Breast epithelium (tissue), 3 donors: ENCODE results near the gene CIB4.

ENCODE experiments used
- CTCF ChIP-seq, 3 donors: fragments of 450-650 bp; IDR thresholded peaks; one replicate each; pipeline ENCODE4 v1.5.1; 2016 to 2017; ENCODE audit warnings: antibody characterized with exemption in 3 of 3, mild to moderate bottlenecking in 3 of 3, moderate library complexity in 3 of 3
- POLR2A ChIP-seq: fragments of 450-650 bp; IDR thresholded peaks from one replicate; pipeline ENCODE4 v1.6.1; 2016; ENCODE audit warnings: antibody characterized with exemption, mild to moderate bottlenecking, moderate library complexity

DNA sequence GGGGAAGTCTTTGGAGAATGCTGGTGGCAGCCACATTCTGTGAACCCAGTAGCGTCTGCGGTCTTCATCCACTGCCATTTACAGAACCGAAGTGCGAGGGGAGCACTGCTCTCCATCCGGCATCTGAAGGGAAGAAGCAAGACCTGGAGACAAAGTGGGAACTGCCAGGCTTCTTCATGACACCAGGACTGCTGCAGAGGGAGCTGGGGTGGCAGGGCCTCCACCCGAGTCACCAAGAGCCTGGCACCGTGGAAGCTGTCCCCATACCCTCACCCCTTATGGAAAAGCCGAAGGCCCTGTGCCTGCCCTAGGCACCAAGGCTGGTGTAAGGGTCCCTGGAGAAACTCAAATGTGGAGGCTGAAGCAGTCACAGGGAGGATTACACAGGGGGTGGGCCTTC, 79.8 kb downstream of the CIB4 start:
- no peak for TF ChIP-seq POLR2A
- no peak for TF ChIP-seq CTCF (IDR thresholded peaks at IDR 0.05)
